IMR-90 (cell line): Measurements from ENCODE around the gene LIPE. TPM values are rescaled to one million over a fixed set of nuclear protein-coding genes. Genes with fewer than 3 reads are reported as not detected.

ENCODE experiments used
- ATAC-seq: fragments of 200-7000 bp; cut with Tn5 transposase; 2 replicates; pipeline ENCODE4 v1.9.1; 2020; ENCODE audit warnings: low read depth, mild to moderate bottlenecking, moderate library complexity
- BruUV-seq: library from RNA; stranded (reverse); fragments of 400-500 nt; replicated peaks from 2 replicates; lab custom pipeline; 2021; lab: Mats Ljungman, UMichigan
- CTCF ChIA-PET: fragments of 300-600 bp; formaldehyde crosslinking; extraction: SDS; loops from one replicate; lab custom pipeline; 2021; ENCODE audit warnings: antibody characterized with exemption; lab: Yijun Ruan, JAX
- POLR2A ChIA-PET: fragments of 300-600 bp; sonication (Branson Sonifier 250); formaldehyde crosslinking; loops from one replicate; lab custom pipeline; 2022; ENCODE audit warnings: antibody characterized with exemption; ENCODE audit not compliant: unreplicated experiment; lab: Charles Lee
- DNase-seq: peaks from one replicate; pipeline ENCODE4 v3.0.0; 2013
- H2AFZ ChIP-seq: replicated peaks from 2 replicates; pipeline ENCODE3; 2013; ENCODE audit warnings: low read length, mild to moderate bottlenecking; ENCODE audit not compliant: poor library complexity
- H2AK5ac ChIP-seq: 2 replicates; pipeline ENCODE4 v1.6.1; 2013; ENCODE audit warnings: low read depth, low read length, inconsistent platforms
- H2AK9ac ChIP-seq: replicated peaks from 2 replicates; pipeline ENCODE3; 2013; ENCODE audit warnings: mild to moderate bottlenecking, low read depth, low read length, moderate library complexity; ENCODE audit not compliant: poor library complexity
- H2BK120ac ChIP-seq: 2 replicates; pipeline ENCODE4 v1.6.1; 2013; ENCODE audit warnings: low read depth, low read length, inconsistent platforms
- H2BK15ac ChIP-seq: 3 replicates; pipeline ENCODE4 v1.6.1; 2013; ENCODE audit warnings: low read depth, low read length, inconsistent platforms
- H2BK20ac ChIP-seq: 2 replicates; pipeline ENCODE4 v1.6.1; 2013; ENCODE audit warnings: low read depth, mild to moderate bottlenecking, inconsistent platforms, low read length, moderate library complexity
- H2BK5ac ChIP-seq: 2 replicates; pipeline ENCODE4 v1.6.1; 2013; ENCODE audit warnings: mild to moderate bottlenecking, low read depth, low read length, inconsistent platforms; ENCODE audit not compliant: poor library complexity, severe bottlenecking
- H3K14ac ChIP-seq: replicated peaks from 2 replicates; pipeline ENCODE4 v1.6.1; 2013; ENCODE audit warnings: low read depth, low read length, inconsistent platforms
- H3K18ac ChIP-seq: 2 replicates; pipeline ENCODE4 v1.6.1; 2013; ENCODE audit warnings: low read depth, low read length, control low read depth
- H3K23ac ChIP-seq: 2 replicates; pipeline ENCODE4 v1.6.1; 2013; ENCODE audit warnings: low read depth, low read length, inconsistent platforms
- H3K27ac ChIP-seq: 2 replicates; pipeline ENCODE4 v1.5.1; 2013; ENCODE audit warnings: mild to moderate bottlenecking, control low read depth, low read length; ENCODE audit not compliant: insufficient read depth
- H3K27me3 ChIP-seq: 2 replicates; pipeline ENCODE4 v1.6.1; 2013; ENCODE audit warnings: low read length; ENCODE audit not compliant: control insufficient read depth, insufficient read depth
- H3K36me3 ChIP-seq: 2 replicates; pipeline ENCODE4 v1.6.1; 2013; ENCODE audit warnings: low read length, mixed read lengths; ENCODE audit not compliant: control insufficient read depth, insufficient read depth
- H3K4ac ChIP-seq: 2 replicates; pipeline ENCODE4 v1.6.1; 2013; ENCODE audit warnings: low read depth, low read length, inconsistent platforms
- H3K4me1 ChIP-seq: 2 replicates; pipeline ENCODE4 v1.6.1; 2013; ENCODE audit warnings: low read length, mixed read lengths; ENCODE audit not compliant: control insufficient read depth, insufficient read depth
- H3K4me2 ChIP-seq: 2 replicates; pipeline ENCODE4 v1.6.1; 2013; ENCODE audit warnings: low read depth, mild to moderate bottlenecking, control low read depth, low read length, moderate library complexity
- H3K4me3 ChIP-seq: 2 replicates; pipeline ENCODE4 v1.5.1; 2013; ENCODE audit warnings: low read depth, mild to moderate bottlenecking, control low read depth, low read length, moderate library complexity; ENCODE audit not compliant: insufficient read depth
- H3K56ac ChIP-seq: 2 replicates; pipeline ENCODE4 v1.6.1; 2013; ENCODE audit warnings: low read length, inconsistent platforms; ENCODE audit not compliant: insufficient read depth; ENCODE audit errors: extremely low read depth
- H3K79me1 ChIP-seq, 2 experiments: 2 replicates each; pipeline ENCODE4 v1.6.1; 2013; ENCODE audit warnings: low read length in 2 of 2, inconsistent platforms in 1 of 2, low read depth in 1 of 2
- H3K9ac ChIP-seq: 2 replicates; pipeline ENCODE4 v1.6.1; 2013; ENCODE audit warnings: low read depth, low read length, control low read depth
- H3K9me1 ChIP-seq: 2 replicates; pipeline ENCODE4 v1.6.1; 2013; ENCODE audit warnings: low read length, inconsistent platforms; ENCODE audit not compliant: insufficient read depth
- H3K9me3 ChIP-seq: 2 replicates; pipeline ENCODE4 v1.6.1; 2013; ENCODE audit warnings: low read length; ENCODE audit not compliant: control insufficient read depth, insufficient read depth
- H4K20me1 ChIP-seq: 2 replicates; pipeline ENCODE4 v1.6.1; 2013; ENCODE audit warnings: low read length, inconsistent platforms; ENCODE audit not compliant: insufficient read depth
- H4K5ac ChIP-seq: 2 replicates; pipeline ENCODE4 v1.6.1; 2013; ENCODE audit warnings: mild to moderate bottlenecking, low read depth, low read length, control low read depth
- H4K8ac ChIP-seq, 2 experiments: 2 replicates each; pipeline ENCODE4 v1.6.1; 2013; ENCODE audit warnings: low read depth in 2 of 2, low read length in 2 of 2, control low read depth in 1 of 2, inconsistent platforms in 1 of 2
- H4K91ac ChIP-seq: 2 replicates; pipeline ENCODE4 v1.6.1; 2013; ENCODE audit warnings: low read depth, low read length, inconsistent platforms; ENCODE audit not compliant: insufficient read depth
- CTCF ChIP-seq: conservative IDR thresholded peaks from 2 replicates; pipeline ENCODE4 v1.5.1; 2012; ENCODE audit warnings: mild to moderate bottlenecking, low read depth, low read length, improper control_type of control experiment
- FOS ChIP-seq: fragments of 150-350 bp; IDR thresholded peaks from 2 replicates; pipeline ENCODE4 v1.6.1; 2016; ENCODE audit warnings: low read depth, low read length
- MAFK ChIP-seq: IDR thresholded peaks from 2 replicates; pipeline ENCODE4 v1.6.1; 2012; ENCODE audit warnings: low read depth, low read length, improper control_type of control experiment
- NFE2L2 ChIP-seq: fragments of 150-350 bp; IDR thresholded peaks from 2 replicates; pipeline ENCODE4 v1.6.1; 2016; ENCODE audit warnings: low read depth, mild to moderate bottlenecking, low read length
- POLR2A ChIP-seq: IDR thresholded peaks from 2 replicates; pipeline ENCODE4 v1.6.1; 2012; ENCODE audit warnings: mild to moderate bottlenecking, low read depth, low read length
- WGBS, 2 experiments: methylation state at CpG; one replicate each; pipeline versions ENCODE4 v1.1.5 to v1.1.7; 2013; ENCODE audit warnings: missing lambda C conversion rate in 2 of 2; ENCODE audit not compliant: insufficient read length in 1 of 2; ENCODE audit errors: extremely low coverage in 2 of 2; 5-methylcytosine and 5-hydroxymethylcytosine counted together
- dilution Hi-C: fragments of 300-500 bp; cut with HindIII; formaldehyde crosslinking; loops from one replicate; pipeline ENCODE4 v1.14.3; 2018; ENCODE audit warnings: low sequenced_read_pairs; ENCODE audit not compliant: unreplicated experiment
- in situ Hi-C: fragments of 300-500 bp; cut with MboI; formaldehyde crosslinking; loops from 3 replicates; pipeline ENCODE4 v1.14.3; 2019; ENCODE audit warnings: low sequenced_read_pairs, inconsistent platforms, mixed read lengths
- intact Hi-C: fragments of 100-400 bp; cut with micrococcal nuclease; formaldehyde crosslinking; loops from 2 replicates; pipeline ENCODE4 v1.10.0; 2022
- polyA plus RNA-seq, 3 experiments: library from polyadenylated mRNA; depleted of rRNA; stranded (reverse); fragments of >200 nt; gene quantifications; 2 replicates each; pipeline ENCODE4 v1.2.3, GENCODE V29; 2012; ENCODE audit warnings: low replicate concordance in 1 of 3
- total RNA-seq: library from RNA; depleted of rRNA; stranded (reverse); fragments of >200 nt; gene quantifications from 2 replicates; pipeline ENCODE4 v1.2.3, GENCODE V29; 2012

The LIPE gene
- total and polyA plus RNA-seq, 2 of the 4 experiments (the other 2 are of a cell fraction): 1.1 to 5.4 TPM

- Histone ChIP-seq H3K4me3 (no peak overlapping the region), H2AK9ac (no peak overlapping the region), H2BK120ac (no peak overlapping the region), H4K91ac (no peak overlapping the region), H3K4ac (no peak overlapping the region), H3K56ac (no peak overlapping the region), H3K9ac (no peak overlapping the region), H3K14ac (no peak overlapping the region), H4K8ac (no peak overlapping the region), H3K18ac (no peak overlapping the region), H3K9me3 (no peaks in the 10 kb centered on the region), H3K4me2 (no peak overlapping the region), H2BK15ac (no peak overlapping the region), H3K27me3 (peaks cover 15% of the 10 kb centered on the region), H2BK5ac (no peak overlapping the region), H2AFZ (no peak overlapping the region), H2BK20ac (no peak overlapping the region), H2AK5ac (no peak overlapping the region), H3K36me3 (no peaks in the 10 kb centered on the region), H3K23ac (no peak overlapping the region), H4K5ac (no peak overlapping the region), H3K79me1 (no peaks in the 10 kb centered on the region), H3K4me1 (peaks cover 6% of the 10 kb centered on the region; the same call in 1 of the 2 replicates), H3K27ac (no peak overlapping the region), H4K20me1 (no peaks in the 10 kb centered on the region), H3K9me1 (peaks cover 4% of the 10 kb centered on the region; the same call in 1 of the 2 replicates)
- no TSS peak for BruUV-seq
- in situ Hi-C loops (no loop called here), intact Hi-C loops (no loop called here), dilution Hi-C loops (no loop called here)
- TF ChIP-seq POLR2A (no peak), FOS (no peak), MAFK (no peak), NFE2L2 (no peak), CTCF (no peak)
- CTCF ChIA-PET: no interaction called here
- ATAC-seq (no peak), DNase-seq (no peak)
- POLR2A ChIA-PET: no interaction called here
- WGBS, 2 experiments: 41% methylated on average over 4 of the region's 8 CpGs; no CpG with 5 or more reads in 1 of the 2 experiments
Measured at GRCh38 chr19:42469311-42470235, 42.4 kb upstream of the LIPE start.
